Breast epithelium (tissue), 4 donors: ENCODE data around the gene DOLPP1. TPM values are rescaled to one million over a fixed set of nuclear protein-coding genes. Genes with fewer than 3 reads are reported as not detected.
"Not testable (repeated sequence)": the region's sequence is repeated elsewhere in the genome, so short reads cannot be mapped to it uniquely, and the experiment has no call there.

Experiments
- DNase-seq, 2 donors: peaks; one replicate each; pipeline ENCODE4 v3.0.0-alpha.2; 2019; ENCODE audit warnings: low spot score in 2 of 2
- H3K27ac ChIP-seq, 2 donors: fragments of 200-600 bp; sonication (generic) in 1 of 2; one replicate each; pipeline ENCODE4 v1.5.1; 2016 to 2019; ENCODE audit warnings: mild to moderate bottlenecking in 1 of 2
- H3K27me3 ChIP-seq, 2 donors: fragments of 200-600 bp; sonication (generic) in 1 of 2; one replicate each; pipeline versions ENCODE4 v1.5.1 to v1.6.0; 2017 to 2019; ENCODE audit warnings: control low read depth in 1 of 2, mild to moderate bottlenecking in 1 of 2
- H3K36me3 ChIP-seq: fragments of 200-600 bp; one replicate; pipeline ENCODE4 v1.5.1; 2019
- H3K4me1 ChIP-seq, 2 donors: fragments of 200-600 bp; sonication (generic); one replicate each; pipeline ENCODE4 v1.5.1; 2016 to 2019; ENCODE audit warnings: control low read depth in 1 of 2
- H3K4me3 ChIP-seq, 3 donors: fragments of 200-600 bp; sonication (generic); 1 replicate in 2 of 3; 2 replicates in 1 of 3; pipeline ENCODE4 v1.5.1; 2016 to 2019; ENCODE audit warnings: mild to moderate bottlenecking in 3 of 3, moderate library complexity in 2 of 3
- H3K9me3 ChIP-seq, 2 donors: fragments of 200-600 bp; sonication (generic) in 1 of 2; one replicate each; pipeline ENCODE4 v1.5.1; 2016 to 2019; ENCODE audit warnings: control low read depth in 1 of 2
- CTCF ChIP-seq, 3 donors: fragments of 450-650 bp; IDR thresholded peaks; one replicate each; pipeline ENCODE4 v1.5.1; 2016 to 2017; ENCODE audit warnings: antibody characterized with exemption in 3 of 3, mild to moderate bottlenecking in 3 of 3, moderate library complexity in 3 of 3
- POLR2A ChIP-seq: fragments of 450-650 bp; IDR thresholded peaks from one replicate; pipeline ENCODE4 v1.6.1; 2016; ENCODE audit warnings: antibody characterized with exemption, mild to moderate bottlenecking, moderate library complexity
- POLR2AphosphoS5 ChIP-seq, 3 donors: sonication (generic); formaldehyde crosslinking; IDR thresholded peaks; one replicate each; pipeline ENCODE4 v1.6.1; 2017; ENCODE audit warnings: antibody characterized with exemption in 3 of 3
- intact Hi-C: fragments of 100-400 bp; cut with DNase I; formaldehyde crosslinking; loops from one replicate; pipeline ENCODE4 v1.15.1; 2023; ENCODE audit warnings: low total_unique reads
- total RNA-seq, 3 donors: library from RNA; depleted of rRNA; stranded (reverse); fragments of >200 nt; gene quantifications; one replicate each; pipeline ENCODE4 v1.1.0, GENCODE V29; 2016

The DOLPP1 gene
- total RNA-seq, 3 donors from 2014 or later = 5.6 to 9.2 (median 8.6) TPM

- no peaks in the 10 kb centered on the region for H3K36me3 ChIP-seq
- intact Hi-C loops = no loop called here
These were observed 41.2 kb downstream of the DOLPP1 start for GRCh38 chr9:129122133-129122532.

GRCh38 chr9:129122976-129123375 is 42.1 kb downstream of the DOLPP1 start:
- H3K27ac ChIP-seq, intact Hi-C loops, H3K9me3 ChIP-seq, DNase-seq, H3K36me3 ChIP-seq, H3K27me3 ChIP-seq, H3K4me3 ChIP-seq, H3K4me1 ChIP-seq: not testable (repeated sequence)

More at GRCh38 chr9:129122133-129122532, 41.2 kb downstream of the DOLPP1 start:
- H3K4me1 ChIP-seq = no peaks in the 10 kb centered on the region
- TF ChIP-seq POLR2A (no peak), CTCF (IDR thresholded peaks at IDR 0.05) (no peak), POLR2AphosphoS5 (IDR thresholded peaks at IDR 0.05) (no peak)
- H3K27ac ChIP-seq = no peak overlapping the region
- H3K27me3 ChIP-seq = no peaks in the 10 kb centered on the region
- H3K4me3 ChIP-seq = no peak overlapping the region
- DNase-seq = no peak
- no peaks in the 10 kb centered on the region for H3K9me3 ChIP-seq

- DNase-seq = no peak
- intact Hi-C loops = no loop called here
- H3K36me3 ChIP-seq = no peaks in the 10 kb centered on the region
These were observed 43.7 kb downstream of the DOLPP1 start for GRCh38 chr9:129124506-129125069.

GRCh38 chr9:129125478-129125877 is 44.6 kb downstream of the DOLPP1 start:
- TF ChIP-seq POLR2AphosphoS5 (IDR thresholded peaks at IDR 0.05) = no peak
- no peak for TF ChIP-seq CTCF (IDR thresholded peaks at IDR 0.05)
- TF ChIP-seq POLR2A = no peak
- H3K27ac ChIP-seq = no peak overlapping the region
- H3K4me3 ChIP-seq = no peak overlapping the region
- H3K36me3 ChIP-seq = no peaks in the 10 kb centered on the region
- intact Hi-C loops = no loop called here
- H3K9me3 ChIP-seq = no peaks in the 10 kb centered on the region
- H3K27me3 ChIP-seq = no peaks in the 10 kb centered on the region
- no peaks in the 10 kb centered on the region for H3K4me1 ChIP-seq
- no peak for DNase-seq

More at GRCh38 chr9:129124506-129125069, 43.7 kb downstream of the DOLPP1 start:
- Histone ChIP-seq H3K4me3 (no peak overlapping the region), H3K4me1 (no peaks in the 10 kb centered on the region), H3K27ac (no peak overlapping the region), H3K9me3 (no peaks in the 10 kb centered on the region), H3K27me3 (no peaks in the 10 kb centered on the region)
- no peak for TF ChIP-seq POLR2A

GRCh38 chr9:129126749-129127618 is 46.1 kb downstream of the DOLPP1 start:
- H3K4me3 ChIP-seq = no peak overlapping the region
- no peak for TF ChIP-seq CTCF (IDR thresholded peaks at IDR 0.05)
- TF ChIP-seq POLR2A = no peak
- TF ChIP-seq POLR2AphosphoS5 (IDR thresholded peaks at IDR 0.05) = no peak
- H3K36me3 ChIP-seq = no peaks in the 10 kb centered on the region
- intact Hi-C loops = no loop called here
- no peaks in the 10 kb centered on the region for H3K27me3 ChIP-seq
- no peaks in the 10 kb centered on the region for H3K9me3 ChIP-seq
- H3K4me1 ChIP-seq = no peaks in the 10 kb centered on the region
- DNase-seq = no peak
- peak overlapping the region in 1 of 2 donors; percentile 4 for H3K27ac ChIP-seq

- Histone ChIP-seq H3K4me3 (no peak overlapping the region), H3K27ac (no peak overlapping the region), H3K36me3 (no peaks in the 10 kb centered on the region), H3K9me3 (no peaks in the 10 kb centered on the region), H3K27me3 (no peaks in the 10 kb centered on the region), H3K4me1 (no peaks in the 10 kb centered on the region)
- no peak for TF ChIP-seq CTCF (IDR thresholded peaks at IDR 0.05)
- TF ChIP-seq POLR2A = no peak
- no peak for TF ChIP-seq POLR2AphosphoS5 (IDR thresholded peaks at IDR 0.05)
- no peak for DNase-seq
- intact Hi-C loops = no loop called here
These were observed 47.8 kb downstream of the DOLPP1 start for GRCh38 chr9:129128689-129129088.

GRCh38 chr9:129130271-129130670 is 49.4 kb downstream of the DOLPP1 start:
- intact Hi-C loops, H3K27me3 ChIP-seq, DNase-seq, H3K4me3 ChIP-seq, H3K36me3 ChIP-seq, H3K27ac ChIP-seq, H3K9me3 ChIP-seq, H3K4me1 ChIP-seq: not testable (repeated sequence)
